Glutamatergic neuron (in vitro differentiated cells): ENCODE data around the gene SORCS1. TPM values are rescaled to one million over a fixed set of nuclear protein-coding genes. Genes with fewer than 3 reads are reported as not detected.

Experiments
- DNase-seq: peaks from one replicate; pipeline ENCODE4 v3.0.0; 2022
- H3K27ac Mint-ChIP-seq: one replicate; pipeline ENCODE4 v1.8.0; 2020; ENCODE audit warnings: mild to moderate bottlenecking, mixed read lengths, inconsistent platforms; ENCODE audit not compliant: unreplicated experiment
- H3K27me3 Mint-ChIP-seq: one replicate; pipeline ENCODE4 v1.8.0; 2020; ENCODE audit warnings: mild to moderate bottlenecking, moderate library complexity, mixed read lengths, inconsistent platforms; ENCODE audit not compliant: unreplicated experiment
- H3K36me3 Mint-ChIP-seq: one replicate; pipeline ENCODE4 v1.8.0; 2020; ENCODE audit warnings: mild to moderate bottlenecking, mixed read lengths, inconsistent platforms; ENCODE audit not compliant: unreplicated experiment
- H3K4me1 Mint-ChIP-seq: one replicate; pipeline ENCODE4 v1.8.0; 2020; ENCODE audit warnings: mild to moderate bottlenecking, low read depth, mixed read lengths, inconsistent platforms; ENCODE audit not compliant: unreplicated experiment
- H3K4me3 Mint-ChIP-seq: one replicate; pipeline ENCODE4 v1.8.0; 2020; ENCODE audit warnings: mild to moderate bottlenecking, mixed read lengths, inconsistent platforms; ENCODE audit not compliant: unreplicated experiment
- H3K9me3 Mint-ChIP-seq: one replicate; pipeline ENCODE4 v1.8.0; 2020; ENCODE audit warnings: mild to moderate bottlenecking, moderate library complexity, mixed read lengths, inconsistent platforms; ENCODE audit not compliant: unreplicated experiment
- CTCF ChIP-seq: fragments of 200-600 bp; sonication (generic); IDR thresholded peaks from one replicate; pipeline ENCODE4 v1.5.0; 2021; ENCODE audit not compliant: partially characterized antibody, unreplicated experiment
- total RNA-seq: library from RNA; stranded (reverse); fragmentation: NEBNext Ultra II Directional; extraction: Animal tissue kit (Norgen Biotek cat#: 25700); gene quantifications from one replicate; pipeline ENCODE4 v1.2.1, GENCODE V29; 2021; ENCODE audit not compliant: unreplicated experiment

SORCS1 gene
- total RNA-seq, 1 donor from 2014 or later: 3.3 TPM

GRCh38 chr10:106785528-106785927 lies 379.0 kb downstream of the SORCS1 start:
- H3K4me1 Mint-ChIP-seq: peaks cover 7% of the 10 kb centered on the region
- no peak for DNase-seq
- no peak overlapping the region for H3K4me3 Mint-ChIP-seq
- H3K9me3 Mint-ChIP-seq: no peaks in the 10 kb centered on the region
- no peak overlapping the region for H3K27ac Mint-ChIP-seq
- peaks cover 6% of the 10 kb centered on the region for H3K36me3 Mint-ChIP-seq
- H3K27me3 Mint-ChIP-seq: no peaks in the 10 kb centered on the region
- no peak for TF ChIP-seq CTCF

DNA sequence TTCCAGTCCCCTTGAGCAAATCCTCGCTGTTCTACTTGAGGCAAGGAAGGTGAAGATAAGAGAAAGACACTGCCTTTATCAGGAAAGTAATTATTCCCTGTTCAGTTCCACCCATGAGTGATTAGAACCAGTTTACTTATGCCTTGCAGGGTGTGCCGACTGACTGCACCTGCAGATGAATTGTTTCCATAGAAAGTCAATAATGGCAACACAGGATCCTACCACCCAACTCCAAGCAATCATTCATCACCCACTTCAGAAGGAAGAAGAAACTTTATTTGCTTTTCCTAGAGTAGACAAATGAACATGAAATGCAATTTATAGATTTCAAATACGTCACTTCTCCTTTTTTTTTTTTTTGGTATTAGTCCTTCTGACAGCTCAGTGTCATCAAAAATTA lies 383.9 kb downstream of the SORCS1 start:
- DNase-seq: no peak
- no peaks in the 10 kb centered on the region for H3K36me3 Mint-ChIP-seq
- no peaks in the 10 kb centered on the region for H3K27me3 Mint-ChIP-seq
- H3K27ac Mint-ChIP-seq: no peak overlapping the region
- TF ChIP-seq CTCF: no peak
- H3K4me1 Mint-ChIP-seq: peaks cover 5% of the 10 kb centered on the region
- peaks cover 1% of the 10 kb centered on the region for H3K9me3 Mint-ChIP-seq
- no peak overlapping the region for H3K4me3 Mint-ChIP-seq

DNA sequence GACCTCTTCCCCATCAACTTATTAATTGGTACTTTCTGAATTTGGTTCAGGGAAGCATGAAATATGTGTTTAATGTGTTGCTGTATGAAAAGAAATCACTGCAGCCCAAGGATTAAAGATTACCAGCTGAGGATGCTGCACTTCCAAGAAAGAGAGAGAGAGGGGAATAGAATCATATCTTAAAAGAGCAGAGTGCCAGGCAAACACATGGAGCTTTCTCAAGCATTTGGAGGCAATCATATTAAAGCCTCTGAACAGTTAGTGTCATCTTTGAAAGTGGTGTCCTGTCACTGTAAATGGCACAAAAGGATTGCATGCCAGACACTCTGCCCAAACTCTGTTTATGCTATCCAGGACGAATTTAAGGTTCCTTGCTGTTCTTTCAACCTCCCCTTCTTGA lies 386.7 kb downstream of the SORCS1 start:
- H3K27ac Mint-ChIP-seq: no peak overlapping the region
- H3K4me1 Mint-ChIP-seq: peaks cover 1% of the 10 kb centered on the region
- no peaks in the 10 kb centered on the region for H3K36me3 Mint-ChIP-seq
- no peak for DNase-seq
- H3K4me3 Mint-ChIP-seq: no peak overlapping the region
- no peaks in the 10 kb centered on the region for H3K27me3 Mint-ChIP-seq
- peaks cover 1% of the 10 kb centered on the region for H3K9me3 Mint-ChIP-seq
- no peak for TF ChIP-seq CTCF

DNA sequence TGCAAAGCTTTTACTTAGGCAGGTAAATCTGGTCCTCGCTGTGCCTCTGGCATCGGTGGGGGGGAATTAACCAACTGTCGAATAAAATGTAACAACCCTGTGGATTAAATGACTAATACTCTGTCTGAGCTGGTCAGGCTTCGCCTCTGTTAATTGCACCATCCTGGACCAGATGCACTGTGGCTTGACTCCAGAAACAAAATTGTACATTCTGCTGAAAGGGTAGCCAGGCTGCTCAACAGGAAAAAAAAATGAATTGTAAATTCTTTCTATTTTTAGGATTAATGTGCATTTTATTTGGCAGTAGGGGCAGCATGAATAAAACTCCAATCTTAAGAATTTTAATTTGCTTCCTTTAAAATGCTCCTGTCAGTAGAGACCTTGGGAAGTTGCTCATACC lies 389.4 kb downstream of the SORCS1 start:
- DNase-seq: no peak

DNA sequence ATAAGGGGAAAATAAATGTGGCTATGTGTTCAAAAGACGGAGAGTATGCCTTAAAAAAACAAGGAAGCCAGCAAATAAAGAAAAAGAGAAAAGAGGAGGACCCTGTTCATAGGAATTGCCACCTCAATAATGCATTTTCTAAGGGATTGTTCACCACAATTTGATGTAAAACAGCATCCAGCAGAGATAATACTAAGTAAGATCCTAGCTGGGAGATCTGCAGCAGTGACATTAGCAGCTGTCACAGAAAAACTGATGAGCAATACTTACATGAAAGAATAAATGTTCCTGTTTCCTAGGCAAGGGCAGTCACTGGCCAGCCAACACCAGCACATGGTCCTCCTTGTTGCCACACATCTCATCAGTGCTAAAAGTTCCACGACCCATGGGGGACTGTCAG lies 391.5 kb downstream of the SORCS1 start:
- no peaks in the 10 kb centered on the region for H3K36me3 Mint-ChIP-seq
- no peak overlapping the region for H3K4me3 Mint-ChIP-seq

More for the DNA sequence above, 389.4 kb downstream of the SORCS1 start:
- H3K27me3 Mint-ChIP-seq: no peaks in the 10 kb centered on the region
- H3K36me3 Mint-ChIP-seq: no peaks in the 10 kb centered on the region
- H3K4me3 Mint-ChIP-seq: no peak overlapping the region
- H3K9me3 Mint-ChIP-seq: peaks cover 3% of the 10 kb centered on the region
- H3K4me1 Mint-ChIP-seq: peaks cover 5% of the 10 kb centered on the region
- no peak overlapping the region for H3K27ac Mint-ChIP-seq
- TF ChIP-seq CTCF: no peak

More for the DNA sequence above, 391.5 kb downstream of the SORCS1 start:
- H3K27me3 Mint-ChIP-seq: no peaks in the 10 kb centered on the region
- H3K9me3 Mint-ChIP-seq: peaks cover 1% of the 10 kb centered on the region
- no peak overlapping the region for H3K27ac Mint-ChIP-seq
- H3K4me1 Mint-ChIP-seq: peaks cover 9% of the 10 kb centered on the region
- no peak for DNase-seq
- TF ChIP-seq CTCF: no peak
